AG09309 (cell line): ENCODE data around the gene ITPR1.

ENCODE experiments used
- DNase-seq: peaks from one replicate; pipeline ENCODE4 v3.0.0-alpha.2; 2010; ENCODE audit warnings: low read depth
- H3K4me3 ChIP-seq: 2 replicates; pipeline ENCODE4 v1.5.1; 2011; ENCODE audit warnings: mild to moderate bottlenecking, low read depth, low read length, moderate library complexity; ENCODE audit not compliant: control insufficient read depth
- TF ChIP-seq, protein P1 (sequence below): IDR thresholded peaks from 2 replicates; pipeline ENCODE4 v1.5.1; 2011; ENCODE audit warnings: mild to moderate bottlenecking, low read depth, low read length, inconsistent platforms; ENCODE audit not compliant: insufficient read depth, control insufficient read depth; ENCODE audit errors: missing control alignments

The ITPR1 gene

GRCh38 chr3:4551051-4551711 lies 58.0 kb downstream of the ITPR1 start:
- no peak overlapping the region for H3K4me3 ChIP-seq
- DNase-seq, result no peak
- TF ChIP-seq, protein P1, sequence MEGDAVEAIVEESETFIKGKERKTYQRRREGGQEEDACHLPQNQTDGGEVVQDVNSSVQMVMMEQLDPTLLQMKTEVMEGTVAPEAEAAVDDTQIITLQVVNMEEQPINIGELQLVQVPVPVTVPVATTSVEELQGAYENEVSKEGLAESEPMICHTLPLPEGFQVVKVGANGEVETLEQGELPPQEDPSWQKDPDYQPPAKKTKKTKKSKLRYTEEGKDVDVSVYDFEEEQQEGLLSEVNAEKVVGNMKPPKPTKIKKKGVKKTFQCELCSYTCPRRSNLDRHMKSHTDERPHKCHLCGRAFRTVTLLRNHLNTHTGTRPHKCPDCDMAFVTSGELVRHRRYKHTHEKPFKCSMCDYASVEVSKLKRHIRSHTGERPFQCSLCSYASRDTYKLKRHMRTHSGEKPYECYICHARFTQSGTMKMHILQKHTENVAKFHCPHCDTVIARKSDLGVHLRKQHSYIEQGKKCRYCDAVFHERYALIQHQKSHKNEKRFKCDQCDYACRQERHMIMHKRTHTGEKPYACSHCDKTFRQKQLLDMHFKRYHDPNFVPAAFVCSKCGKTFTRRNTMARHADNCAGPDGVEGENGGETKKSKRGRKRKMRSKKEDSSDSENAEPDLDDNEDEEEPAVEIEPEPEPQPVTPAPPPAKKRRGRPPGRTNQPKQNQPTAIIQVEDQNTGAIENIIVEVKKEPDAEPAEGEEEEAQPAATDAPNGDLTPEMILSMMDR, result no peak

GRCh38 chr3:4551794-4552442 lies 58.8 kb downstream of the ITPR1 start:
- H3K4me3 ChIP-seq, result no peak overlapping the region
- TF ChIP-seq, protein P1, result no peak

DNA sequence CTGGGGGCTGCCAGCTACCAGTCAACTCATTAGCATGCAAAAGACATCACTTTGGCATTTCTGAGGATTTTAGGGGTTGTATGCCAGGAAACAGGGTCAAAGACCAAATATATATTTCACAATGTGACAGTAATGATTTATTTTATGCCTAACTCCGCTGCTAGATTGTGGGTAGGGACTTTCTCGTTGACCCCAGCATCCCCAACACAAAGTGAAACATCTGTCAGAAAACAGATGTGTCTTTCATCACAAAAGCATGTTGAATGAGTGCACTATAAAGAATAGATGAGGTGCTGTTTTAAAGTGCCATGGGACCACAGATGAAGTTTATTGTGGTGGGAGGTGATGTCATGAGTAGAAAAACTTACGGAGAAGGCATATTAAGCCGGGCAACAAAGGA lies 59.7 kb downstream of the ITPR1 start:
- no peak for DNase-seq
- no peak overlapping the region for H3K4me3 ChIP-seq
- TF ChIP-seq, protein P1, result no peak

More at GRCh38 chr3:4551794-4552442, 58.8 kb downstream of the ITPR1 start:
- no peak for DNase-seq

DNA sequence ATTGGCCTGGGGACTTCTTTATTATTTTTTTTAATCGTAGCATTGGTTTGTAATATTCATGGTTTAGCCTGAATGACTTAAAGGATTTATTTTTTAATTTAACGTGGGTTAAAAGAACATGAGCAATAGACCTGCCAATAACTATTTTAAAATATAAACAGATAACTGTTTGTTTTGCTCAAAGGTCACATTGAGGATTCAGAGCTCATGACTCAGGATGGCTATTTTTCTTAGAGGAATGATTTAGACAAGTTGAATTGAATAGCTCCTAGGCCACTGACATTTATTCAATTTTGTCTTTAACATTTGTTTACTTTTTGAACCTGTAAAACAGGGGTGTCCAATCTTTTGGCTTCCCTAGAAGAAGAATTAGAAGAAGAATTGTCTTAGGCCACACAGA lies 68.5 kb downstream of the ITPR1 start:
- H3K4me3 ChIP-seq, result no peak overlapping the region
- no peak for DNase-seq
- TF ChIP-seq, protein P1, result no peak

GRCh38 chr3:4562595-4562994 lies 69.4 kb downstream of the ITPR1 start:
- DNase-seq, result no peak
- H3K4me3 ChIP-seq, result no peak overlapping the region
- TF ChIP-seq, protein P1, result no peak

- DNase-seq, result no peak
- H3K4me3 ChIP-seq, result no peak overlapping the region
- TF ChIP-seq, protein P1, result no peak
Measured at GRCh38 chr3:4564270-4564669, 71.1 kb downstream of the ITPR1 start.
